Measurements from ENCODE around the gene KIAA1549. TPM values are rescaled to one million over a fixed set of nuclear protein-coding genes. Genes with fewer than 3 reads are reported as not detected.

KIAA1549 gene
- total RNA-seq, 1 donor from 2014 or later = 12.2 TPM

GRCh38 chr7:138902161-138902560 is 79.0 kb downstream of the KIAA1549 start:
- Mint-ChIP-seq H3K9me3 (ENCODE audit: unreplicated experiment) (no peaks in the 10 kb centered on the region), H3K4me3 (ENCODE audit: unreplicated experiment) (no peak overlapping the region)
- TF ChIP-seq CTCF (IDR thresholded peaks at IDR 0.05) = no peak

DNA sequence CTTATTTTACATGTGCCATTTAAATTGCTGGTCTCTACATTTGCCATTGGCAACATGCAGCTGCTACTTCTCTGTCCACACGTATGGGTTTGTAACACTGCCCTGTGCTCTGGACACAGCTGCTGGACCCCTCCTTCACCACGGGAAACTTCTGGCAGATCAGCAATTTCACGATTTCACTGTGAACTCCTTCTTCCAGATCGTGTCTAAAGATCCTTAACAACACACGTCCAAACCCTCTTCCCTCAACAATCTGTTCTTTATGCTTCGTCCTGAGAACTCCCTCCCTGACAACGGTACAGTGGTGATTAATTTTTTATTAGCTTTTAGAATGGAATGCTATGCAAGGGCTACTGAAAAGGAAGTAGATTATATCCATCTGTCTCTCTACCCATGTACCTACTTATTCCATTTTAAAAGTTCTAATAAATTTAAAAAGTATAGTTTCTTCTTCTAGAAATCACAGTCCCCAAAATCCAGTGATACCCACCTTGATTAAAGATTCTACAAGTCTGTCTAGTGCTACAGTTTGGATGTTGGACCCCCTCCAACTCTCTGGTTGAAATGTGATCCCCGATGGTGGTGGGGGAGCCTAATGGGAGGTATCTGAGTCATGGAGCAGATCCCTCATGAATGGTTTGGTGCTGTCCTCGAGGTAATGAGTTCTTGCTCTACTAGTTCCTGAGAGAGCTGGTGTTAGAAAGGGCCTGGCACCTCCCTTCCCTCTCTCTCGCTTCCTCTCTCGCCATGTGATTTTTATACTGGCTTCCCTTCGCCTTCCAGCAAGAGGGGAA is 81.0 kb downstream of the KIAA1549 start:
- Mint-ChIP-seq H3K4me3 (ENCODE audit: unreplicated experiment) (no peak overlapping the region), H3K27ac (ENCODE audit: unreplicated experiment) (no peak overlapping the region), H3K4me1 (ENCODE audit: unreplicated experiment) (peaks cover 10% of the 10 kb centered on the region), H3K27me3 (ENCODE audit: unreplicated experiment) (no peaks in the 10 kb centered on the region), H3K36me3 (ENCODE audit: unreplicated experiment) (peaks cover 36% of the 10 kb centered on the region), H3K9me3 (ENCODE audit: unreplicated experiment) (no peaks in the 10 kb centered on the region)
- no peak for TF ChIP-seq CTCF (IDR thresholded peaks at IDR 0.05)
- no peak for DNase-seq (ENCODE audit: extremely low spot score, unreplicated experiment)

More at GRCh38 chr7:138902161-138902560, 79.0 kb downstream of the KIAA1549 start:
- no peak for DNase-seq (ENCODE audit: extremely low spot score, unreplicated experiment)
- Mint-ChIP-seq H3K4me1 (ENCODE audit: unreplicated experiment) (peaks cover 15% of the 10 kb centered on the region), H3K27me3 (ENCODE audit: unreplicated experiment) (no peaks in the 10 kb centered on the region), H3K27ac (ENCODE audit: unreplicated experiment) (no peak overlapping the region), H3K36me3 (ENCODE audit: unreplicated experiment) (peaks cover 38% of the 10 kb centered on the region)

GRCh38 chr7:138898802-138899201 is 82.4 kb downstream of the KIAA1549 start:
- Mint-ChIP-seq H3K36me3 (ENCODE audit: unreplicated experiment) (peaks cover 41% of the 10 kb centered on the region), H3K27ac (ENCODE audit: unreplicated experiment) (no peak overlapping the region), H3K9me3 (ENCODE audit: unreplicated experiment) (no peaks in the 10 kb centered on the region), H3K27me3 (ENCODE audit: unreplicated experiment) (no peaks in the 10 kb centered on the region), H3K4me1 (ENCODE audit: unreplicated experiment) (peaks cover 10% of the 10 kb centered on the region), H3K4me3 (ENCODE audit: unreplicated experiment) (no peak overlapping the region)
- no peak for TF ChIP-seq CTCF (IDR thresholded peaks at IDR 0.05)
- no peak for DNase-seq (ENCODE audit: extremely low spot score, unreplicated experiment)

GRCh38 chr7:138898255-138898654 is 82.9 kb downstream of the KIAA1549 start:
- H3K27me3 Mint-ChIP-seq (ENCODE audit: unreplicated experiment) = no peaks in the 10 kb centered on the region
- peaks cover 11% of the 10 kb centered on the region for H3K4me1 Mint-ChIP-seq (ENCODE audit: unreplicated experiment)
- H3K9me3 Mint-ChIP-seq (ENCODE audit: unreplicated experiment) = no peaks in the 10 kb centered on the region
- H3K4me3 Mint-ChIP-seq (ENCODE audit: unreplicated experiment) = no peak overlapping the region
- H3K36me3 Mint-ChIP-seq (ENCODE audit: unreplicated experiment) = peaks cover 37% of the 10 kb centered on the region
- TF ChIP-seq CTCF (IDR thresholded peaks at IDR 0.05) = no peak
- DNase-seq (ENCODE audit: extremely low spot score, unreplicated experiment) = no peak
- H3K27ac Mint-ChIP-seq (ENCODE audit: unreplicated experiment) = peak overlapping the region; percentile 27

- no peak for TF ChIP-seq CTCF (IDR thresholded peaks at IDR 0.05)
- Mint-ChIP-seq H3K36me3 (ENCODE audit: unreplicated experiment) (peaks cover 31% of the 10 kb centered on the region), H3K9me3 (ENCODE audit: unreplicated experiment) (no peaks in the 10 kb centered on the region), H3K27ac (ENCODE audit: unreplicated experiment) (no peak overlapping the region), H3K27me3 (ENCODE audit: unreplicated experiment) (no peaks in the 10 kb centered on the region), H3K4me3 (ENCODE audit: unreplicated experiment) (no peak overlapping the region), H3K4me1 (ENCODE audit: unreplicated experiment) (peaks cover 36% of the 10 kb centered on the region)
- no peak for DNase-seq (ENCODE audit: extremely low spot score, unreplicated experiment)
These were observed 85.5 kb downstream of the KIAA1549 start for GRCh38 chr7:138895679-138896078.
